ACHN (cell line): ENCODE measurements around the gene SLCO2A1.

Source experiments
- DNase-seq: peaks from one replicate; pipeline ENCODE4 v3.0.0-alpha.2; 2015
- in situ Hi-C: cut with HindIII; loops from 2 replicates; pipeline ENCODE4 v1.10.0; 2017; ENCODE audit warnings: low sequenced_read_pairs, low pct_ligation_motif_present, low pct_unique_long_range_greater_than_20kb

SLCO2A1 gene

GRCh38 chr3:134039161-134039862 lies 9.6 kb upstream of the SLCO2A1 start:
- in situ Hi-C loops: no loop called here
- peak; percentile 24 for DNase-seq

GRCh38 chr3:134038716-134039115 lies 9.0 kb upstream of the SLCO2A1 start:
- in situ Hi-C loops: no loop called here
- DNase-seq: no peak

- no peak for DNase-seq
- in situ Hi-C loops: no loop called here
Observed at GRCh38 chr3:134038071-134038491, 8.4 kb upstream of the SLCO2A1 start.

GRCh38 chr3:134037168-134037567 lies 7.4 kb upstream of the SLCO2A1 start:
- in situ Hi-C loops: no loop called here
- no peak for DNase-seq

GRCh38 chr3:134036291-134036690 lies 6.6 kb upstream of the SLCO2A1 start:
- no peak for DNase-seq
- in situ Hi-C loops: no loop called here

- in situ Hi-C loops: no loop called here
- no peak for DNase-seq
Observed at GRCh38 chr3:134035836-134036235, 6.1 kb upstream of the SLCO2A1 start.

- no peak for DNase-seq
- in situ Hi-C loops: no loop called here
Observed at GRCh38 chr3:134034005-134034785, 4.5 kb upstream of the SLCO2A1 start.

GRCh38 chr3:134033315-134033996 lies 3.7 kb upstream of the SLCO2A1 start:
- in situ Hi-C loops: no loop called here

GRCh38 chr3:134031348-134031915 lies 1.7 kb upstream of the SLCO2A1 start:
- no peak for DNase-seq
- in situ Hi-C loops: no loop called here

More at GRCh38 chr3:134033315-134033996, 3.7 kb upstream of the SLCO2A1 start:
- DNase-seq: no peak

- in situ Hi-C loops: no loop called here
- no peak for DNase-seq
Observed at GRCh38 chr3:134030379-134031347, 938 bp upstream of the SLCO2A1 start.

- in situ Hi-C loops: no loop called here
- peak; percentile 10 for DNase-seq
Observed at GRCh38 chr3:134029256-134029733, 430 bp downstream of the SLCO2A1 start.

- in situ Hi-C loops: no loop called here
Observed at GRCh38 chr3:134028486-134029255, 1.1 kb downstream of the SLCO2A1 start.

GRCh38 chr3:134027631-134028030 lies 2.1 kb downstream of the SLCO2A1 start:
- DNase-seq: no peak
- in situ Hi-C loops: no loop called here

More at GRCh38 chr3:134028486-134029255, 1.1 kb downstream of the SLCO2A1 start:
- no peak for DNase-seq

- DNase-seq: no peak
- in situ Hi-C loops: no loop called here
Observed at GRCh38 chr3:134020135-134020680, 9.5 kb downstream of the SLCO2A1 start.

- in situ Hi-C loops: no loop called here
- no peak for DNase-seq
Observed at GRCh38 chr3:134018850-134019249, 10.9 kb downstream of the SLCO2A1 start.

GRCh38 chr3:134018406-134018805 lies 11.3 kb downstream of the SLCO2A1 start:
- no peak for DNase-seq
- in situ Hi-C loops: no loop called here

- in situ Hi-C loops: no loop called here
- DNase-seq: no peak
Observed at GRCh38 chr3:134017490-134017889, 12.2 kb downstream of the SLCO2A1 start.
